IMR-90 (cell line): Measurements from ENCODE around the gene PPP6R3. TPM values are rescaled to one million over a fixed set of nuclear protein-coding genes. Genes with fewer than 3 reads are reported as not detected.

Experiments
- ATAC-seq: fragments of 200-7000 bp; cut with Tn5 transposase; 2 replicates; pipeline ENCODE4 v1.9.1; 2020; ENCODE audit warnings: low read depth, mild to moderate bottlenecking, moderate library complexity
- Bru-seq: library from RNA; stranded (reverse); fragments of 400-500 nt; gene quantifications from one replicate; lab custom pipeline; 2021; lab: Mats Ljungman, UMichigan
- BruChase-seq, 2 experiments: library from RNA; stranded (reverse); fragments of 400-500 nt; gene quantifications; one replicate each; lab custom pipeline; 2021; lab: Mats Ljungman, UMichigan
- BruUV-seq: library from RNA; stranded (reverse); fragments of 400-500 nt; replicated peaks from 2 replicates; lab custom pipeline; 2021; lab: Mats Ljungman, UMichigan
- CTCF ChIA-PET: fragments of 300-600 bp; formaldehyde crosslinking; extraction: SDS; loops from one replicate; lab custom pipeline; 2021; ENCODE audit warnings: antibody characterized with exemption; lab: Yijun Ruan, JAX
- POLR2A ChIA-PET: fragments of 300-600 bp; sonication (Branson Sonifier 250); formaldehyde crosslinking; loops from one replicate; lab custom pipeline; 2022; ENCODE audit warnings: antibody characterized with exemption; ENCODE audit not compliant: unreplicated experiment; lab: Charles Lee
- DNase-seq: peaks from one replicate; pipeline ENCODE4 v3.0.0; 2013
- H2AFZ ChIP-seq: replicated peaks from 2 replicates; pipeline ENCODE3; 2013; ENCODE audit warnings: low read length, mild to moderate bottlenecking; ENCODE audit not compliant: poor library complexity
- H2AK5ac ChIP-seq: 2 replicates; pipeline ENCODE4 v1.6.1; 2013; ENCODE audit warnings: low read depth, low read length, inconsistent platforms
- H2AK9ac ChIP-seq: replicated peaks from 2 replicates; pipeline ENCODE3; 2013; ENCODE audit warnings: mild to moderate bottlenecking, low read depth, low read length, moderate library complexity; ENCODE audit not compliant: poor library complexity
- H2BK120ac ChIP-seq: 2 replicates; pipeline ENCODE4 v1.6.1; 2013; ENCODE audit warnings: low read depth, low read length, inconsistent platforms
- H2BK15ac ChIP-seq: 3 replicates; pipeline ENCODE4 v1.6.1; 2013; ENCODE audit warnings: low read depth, low read length, inconsistent platforms
- H2BK20ac ChIP-seq: 2 replicates; pipeline ENCODE4 v1.6.1; 2013; ENCODE audit warnings: low read depth, mild to moderate bottlenecking, inconsistent platforms, low read length, moderate library complexity
- H2BK5ac ChIP-seq: 2 replicates; pipeline ENCODE4 v1.6.1; 2013; ENCODE audit warnings: mild to moderate bottlenecking, low read depth, low read length, inconsistent platforms; ENCODE audit not compliant: poor library complexity, severe bottlenecking
- H3K14ac ChIP-seq: replicated peaks from 2 replicates; pipeline ENCODE4 v1.6.1; 2013; ENCODE audit warnings: low read depth, low read length, inconsistent platforms
- H3K18ac ChIP-seq: 2 replicates; pipeline ENCODE4 v1.6.1; 2013; ENCODE audit warnings: low read depth, low read length, control low read depth
- H3K23ac ChIP-seq: 2 replicates; pipeline ENCODE4 v1.6.1; 2013; ENCODE audit warnings: low read depth, low read length, inconsistent platforms
- H3K27ac ChIP-seq: 2 replicates; pipeline ENCODE4 v1.5.1; 2013; ENCODE audit warnings: mild to moderate bottlenecking, control low read depth, low read length; ENCODE audit not compliant: insufficient read depth
- H3K27me3 ChIP-seq: 2 replicates; pipeline ENCODE4 v1.6.1; 2013; ENCODE audit warnings: low read length; ENCODE audit not compliant: control insufficient read depth, insufficient read depth
- H3K36me3 ChIP-seq: 2 replicates; pipeline ENCODE4 v1.6.1; 2013; ENCODE audit warnings: low read length, mixed read lengths; ENCODE audit not compliant: control insufficient read depth, insufficient read depth
- H3K4ac ChIP-seq: 2 replicates; pipeline ENCODE4 v1.6.1; 2013; ENCODE audit warnings: low read depth, low read length, inconsistent platforms
- H3K4me1 ChIP-seq: 2 replicates; pipeline ENCODE4 v1.6.1; 2013; ENCODE audit warnings: low read length, mixed read lengths; ENCODE audit not compliant: control insufficient read depth, insufficient read depth
- H3K4me2 ChIP-seq: 2 replicates; pipeline ENCODE4 v1.6.1; 2013; ENCODE audit warnings: low read depth, mild to moderate bottlenecking, control low read depth, low read length, moderate library complexity
- H3K4me3 ChIP-seq: 2 replicates; pipeline ENCODE4 v1.5.1; 2013; ENCODE audit warnings: low read depth, mild to moderate bottlenecking, control low read depth, low read length, moderate library complexity; ENCODE audit not compliant: insufficient read depth
- H3K56ac ChIP-seq: 2 replicates; pipeline ENCODE4 v1.6.1; 2013; ENCODE audit warnings: low read length, inconsistent platforms; ENCODE audit not compliant: insufficient read depth; ENCODE audit errors: extremely low read depth
- H3K79me1 ChIP-seq, 2 experiments: 2 replicates each; pipeline ENCODE4 v1.6.1; 2013; ENCODE audit warnings: low read length in 2 of 2, inconsistent platforms in 1 of 2, low read depth in 1 of 2
- H3K9ac ChIP-seq: 2 replicates; pipeline ENCODE4 v1.6.1; 2013; ENCODE audit warnings: low read depth, low read length, control low read depth
- H3K9me1 ChIP-seq: 2 replicates; pipeline ENCODE4 v1.6.1; 2013; ENCODE audit warnings: low read length, inconsistent platforms; ENCODE audit not compliant: insufficient read depth
- H3K9me3 ChIP-seq: 2 replicates; pipeline ENCODE4 v1.6.1; 2013; ENCODE audit warnings: low read length; ENCODE audit not compliant: control insufficient read depth, insufficient read depth
- H4K20me1 ChIP-seq: 2 replicates; pipeline ENCODE4 v1.6.1; 2013; ENCODE audit warnings: low read length, inconsistent platforms; ENCODE audit not compliant: insufficient read depth
- H4K5ac ChIP-seq: 2 replicates; pipeline ENCODE4 v1.6.1; 2013; ENCODE audit warnings: mild to moderate bottlenecking, low read depth, low read length, control low read depth
- H4K8ac ChIP-seq, 2 experiments: 2 replicates each; pipeline ENCODE4 v1.6.1; 2013; ENCODE audit warnings: low read depth in 2 of 2, low read length in 2 of 2, control low read depth in 1 of 2, inconsistent platforms in 1 of 2
- H4K91ac ChIP-seq: 2 replicates; pipeline ENCODE4 v1.6.1; 2013; ENCODE audit warnings: low read depth, low read length, inconsistent platforms; ENCODE audit not compliant: insufficient read depth
- MAZ ChIP-seq: IDR thresholded peaks from 2 replicates; pipeline ENCODE4 v1.6.1; 2012; ENCODE audit warnings: low read depth, mild to moderate bottlenecking, low read length, improper control_type of control experiment, moderate library complexity, borderline replicate concordance
- POLR2A ChIP-seq: IDR thresholded peaks from 2 replicates; pipeline ENCODE4 v1.6.1; 2012; ENCODE audit warnings: mild to moderate bottlenecking, low read depth, low read length
- RFX5 ChIP-seq: IDR thresholded peaks from 2 replicates; pipeline ENCODE4 v1.8.0; 2012; ENCODE audit warnings: low read depth, mild to moderate bottlenecking, low read length, moderate library complexity
- WGBS, 2 experiments: methylation state at CpG; one replicate each; pipeline versions ENCODE4 v1.1.5 to v1.1.7; 2013; ENCODE audit warnings: missing lambda C conversion rate in 2 of 2; ENCODE audit not compliant: insufficient read length in 1 of 2; ENCODE audit errors: extremely low coverage in 2 of 2; 5-methylcytosine and 5-hydroxymethylcytosine counted together
- dilution Hi-C: fragments of 300-500 bp; cut with HindIII; formaldehyde crosslinking; loops from one replicate; pipeline ENCODE4 v1.14.3; 2018; ENCODE audit warnings: low sequenced_read_pairs; ENCODE audit not compliant: unreplicated experiment
- in situ Hi-C: fragments of 300-500 bp; cut with MboI; formaldehyde crosslinking; loops from 3 replicates; pipeline ENCODE4 v1.14.3; 2019; ENCODE audit warnings: low sequenced_read_pairs, inconsistent platforms, mixed read lengths
- intact Hi-C: fragments of 100-400 bp; cut with micrococcal nuclease; formaldehyde crosslinking; loops from 2 replicates; pipeline ENCODE4 v1.10.0; 2022
- long read RNA-seq: library from polyadenylated mRNA; unstranded; transcript quantifications from one replicate; pipeline ENCODE4 v2.0.0, GENCODE V29; 2021; ENCODE audit not compliant: unreplicated experiment
- polyA plus RNA-seq, 3 experiments: library from polyadenylated mRNA; depleted of rRNA; stranded (reverse); fragments of >200 nt; gene quantifications; 2 replicates each; pipeline ENCODE4 v1.2.3, GENCODE V29; 2012; ENCODE audit warnings: low replicate concordance in 1 of 3
- total RNA-seq: library from RNA; depleted of rRNA; stranded (reverse); fragments of >200 nt; gene quantifications from 2 replicates; pipeline ENCODE4 v1.2.3, GENCODE V29; 2012; rRNA removed

Gene PPP6R3, protein sequence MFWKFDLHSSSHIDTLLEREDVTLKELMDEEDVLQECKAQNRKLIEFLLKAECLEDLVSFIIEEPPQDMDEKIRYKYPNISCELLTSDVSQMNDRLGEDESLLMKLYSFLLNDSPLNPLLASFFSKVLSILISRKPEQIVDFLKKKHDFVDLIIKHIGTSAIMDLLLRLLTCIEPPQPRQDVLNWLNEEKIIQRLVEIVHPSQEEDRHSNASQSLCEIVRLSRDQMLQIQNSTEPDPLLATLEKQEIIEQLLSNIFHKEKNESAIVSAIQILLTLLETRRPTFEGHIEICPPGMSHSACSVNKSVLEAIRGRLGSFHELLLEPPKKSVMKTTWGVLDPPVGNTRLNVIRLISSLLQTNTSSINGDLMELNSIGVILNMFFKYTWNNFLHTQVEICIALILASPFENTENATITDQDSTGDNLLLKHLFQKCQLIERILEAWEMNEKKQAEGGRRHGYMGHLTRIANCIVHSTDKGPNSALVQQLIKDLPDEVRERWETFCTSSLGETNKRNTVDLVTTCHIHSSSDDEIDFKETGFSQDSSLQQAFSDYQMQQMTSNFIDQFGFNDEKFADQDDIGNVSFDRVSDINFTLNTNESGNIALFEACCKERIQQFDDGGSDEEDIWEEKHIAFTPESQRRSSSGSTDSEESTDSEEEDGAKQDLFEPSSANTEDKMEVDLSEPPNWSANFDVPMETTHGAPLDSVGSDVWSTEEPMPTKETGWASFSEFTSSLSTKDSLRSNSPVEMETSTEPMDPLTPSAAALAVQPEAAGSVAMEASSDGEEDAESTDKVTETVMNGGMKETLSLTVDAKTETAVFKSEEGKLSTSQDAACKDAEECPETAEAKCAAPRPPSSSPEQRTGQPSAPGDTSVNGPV
- total RNA-seq (123 and 148 TPM in 2 replicates), polyA plus RNA-seq (2012; rRNA removed) (29.0 and 30.1 TPM in 2 replicates), Bru-seq, nascent RNA (percentile 93 among the genes with signal in this experiment), BruChase-seq, experiment 1, labeled RNA remaining after a 6-hour chase (percentile 94 among the genes with signal in this experiment), BruChase-seq, experiment 2, labeled RNA remaining after a 2-hour chase (percentile 95 among the genes with signal in this experiment)
- polyA plus RNA-seq (2012; cell fraction: cytosol; rRNA removed), result 10.6 and 16.4 TPM in 2 replicates
- 59.9 and 60.3 TPM in 2 replicates for polyA plus RNA-seq (2012; cell fraction: nucleus; rRNA removed; ENCODE audit: low replicate concordance)
- long read RNA-seq, partial matches to known transcripts, result 14 of 24 reads
- long read RNA-seq, other reads (novel, unspliced or antisense), result 9 of 24 reads

DNA sequence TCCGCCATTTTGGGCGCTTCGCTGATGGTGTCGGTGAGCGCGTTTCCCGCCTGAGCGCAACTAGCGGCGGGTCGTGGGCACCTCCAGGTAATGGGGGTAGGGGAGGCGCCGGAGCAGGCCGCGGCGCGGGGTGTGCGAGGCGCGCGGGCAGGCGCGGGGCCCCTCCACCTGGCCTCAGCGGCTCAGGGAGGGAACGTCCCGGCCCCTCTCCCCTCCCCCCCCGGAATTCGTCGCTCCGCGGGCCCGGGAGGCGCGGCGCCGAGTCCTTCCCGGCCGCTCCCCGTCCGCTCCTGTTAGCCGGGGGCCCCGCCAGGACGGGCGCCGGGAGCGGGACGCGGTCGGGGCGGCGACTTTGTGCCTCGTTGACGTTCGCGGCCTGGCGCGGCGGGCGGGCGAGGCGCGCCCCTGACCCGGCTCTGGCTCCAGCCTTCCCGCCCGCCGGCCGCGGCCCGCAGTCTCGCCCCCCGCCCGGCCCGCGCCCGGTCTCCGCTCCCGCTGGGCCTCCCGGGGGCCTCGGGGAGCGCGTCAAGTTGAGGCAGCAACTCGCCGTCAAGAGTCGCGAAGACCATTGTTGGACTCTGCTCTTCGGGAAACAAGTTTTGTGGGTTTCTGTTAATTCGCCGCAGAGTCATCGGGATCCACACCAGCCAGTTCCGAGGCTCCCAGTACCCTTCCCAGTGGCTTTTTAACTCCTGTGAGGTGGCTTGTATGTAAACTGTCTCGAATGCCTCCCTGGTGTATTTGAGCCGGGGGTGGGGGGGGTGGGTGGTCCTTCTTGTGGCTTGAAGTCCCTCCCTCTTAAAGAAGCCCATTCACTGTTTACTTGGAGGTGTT is at the start of gene PPP6R3:
Gene PPP6R3 (plus strand): TSS at position 12 of the 834 bp plus-strand sequence. CDS start 76,913 bp downstream, outside the sequence.
- peak within 1 kb of the TSS; percentile 60 for H4K5ac ChIP-seq
- TF ChIP-seq MAZ, result peak; percentile 1; the same call in 1 of the 2 replicates
- no peak for TF ChIP-seq RFX5
- peak; percentile 55; the same call in 1 of the 2 replicates for TF ChIP-seq POLR2A
- peak within 1 kb of the TSS; percentile 82 for H3K9ac ChIP-seq
- H3K4ac ChIP-seq, result peak within 1 kb of the TSS; percentile 58
- ATAC-seq, result peak; percentile 54
- H3K27me3 ChIP-seq, result no peaks in the 10 kb centered on the region; the same call in 1 of the 2 replicates
- WGBS, 2 experiments, result 0% methylated on average over 36 of the region's 92 CpGs; no CpG with 5 or more reads in 1 of the 2 experiments
- H4K91ac ChIP-seq, result no peak within 1 kb of the TSS; the same call in none of the 2 replicates
- H3K4me2 ChIP-seq, result peak within 1 kb of the TSS; percentile 85
- peaks cover 9% of the 10 kb centered on the region for H3K9me1 ChIP-seq
- DNase-seq, result peak; percentile 17
- peak within 1 kb of the TSS; percentile 90 for H3K4me3 ChIP-seq
- H2AFZ ChIP-seq, result peak within 1 kb of the TSS; percentile 93
- peaks cover 50% of the 10 kb centered on the region for H4K20me1 ChIP-seq
- H3K9me3 ChIP-seq, result no peaks in the 10 kb centered on the region
- intact Hi-C loops (loop anchor here (5.0 to 10.0 kb wide), 2 partner anchors 46 to 114 kb away; no protein-coding TSS in a partner anchor), in situ Hi-C loops (no loop called here), dilution Hi-C loops (no loop called here)
- H3K18ac ChIP-seq, result no peak within 1 kb of the TSS
- H2BK5ac ChIP-seq, result peak within 1 kb of the TSS; percentile 78
- BruUV-seq, result no TSS peak
- H3K36me3 ChIP-seq, result peaks cover 2% of the 10 kb centered on the region; the same call in 1 of the 2 replicates
- ChIA-PET CTCF (no interaction called here), POLR2A (no interaction called here)
- peak within 1 kb of the TSS; percentile 64 for H3K14ac ChIP-seq
- H3K79me1 ChIP-seq, result peaks cover 0 to 27% of the 10 kb centered on the region in 2 experiments; a peak in 2 of 4 replicates
- peak within 1 kb of the TSS; percentile 43 for H2AK5ac ChIP-seq
- peak within 1 kb of the TSS; percentile 27 for H3K56ac ChIP-seq
- H3K27ac ChIP-seq, result peak within 1 kb of the TSS; percentile 88
- peak within 1 kb of the TSS in 1 of 2 experiments; percentile 82; a peak in 1 of 4 replicates for H4K8ac ChIP-seq
- peak within 1 kb of the TSS; percentile 88 for H2AK9ac ChIP-seq
- 0 out of 2 replicates have a peak within 1 kb of the TSS, but pooled peaks have one; percentile 9 for H2BK120ac ChIP-seq
- peaks cover 8% of the 10 kb centered on the region for H3K4me1 ChIP-seq
- H3K23ac ChIP-seq, result peak within 1 kb of the TSS; percentile 83
- H2BK15ac ChIP-seq, result no peak within 1 kb of the TSS
- no peak within 1 kb of the TSS for H2BK20ac ChIP-seq
